DOHH2 (cell line): ENCODE measurements around the gene C16orf92.

Experiments
- CTCF ChIP-seq: fragments of 200-600 bp; sonication (generic); IDR thresholded peaks from one replicate; pipeline ENCODE4 v1.5.1; 2014; ENCODE audit warnings: antibody characterized with exemption, mild to moderate bottlenecking, low read depth, low read length; ENCODE audit not compliant: poor library complexity, severe bottlenecking
- EZH2phosphoT487 ChIP-seq: fragments of 200-600 bp; sonication (generic); IDR thresholded peaks from 2 replicates; pipeline ENCODE4 v1.6.1; 2017; ENCODE audit warnings: borderline replicate concordance, mild to moderate bottlenecking, antibody characterized with exemption, low read length, moderate library complexity, mixed read lengths

GRCh38 chr16:30040221-30040620 lies 17.2 kb downstream of the C16orf92 start:
- TF ChIP-seq CTCF (no peak), EZH2phosphoT487 (no peak)
